SJSA1 (cell line): Measurements from ENCODE around the gene SNAI1. TPM values are rescaled to one million over a fixed set of nuclear protein-coding genes. Genes with fewer than 3 reads are reported as not detected.

Experiments
- DNase-seq, 2 experiments: peaks; one replicate each; pipeline ENCODE4 v3.0.0-alpha.2; 2015 to 2020; ENCODE audit warnings: low spot score in 2 of 2, low read depth in 1 of 2
- H3K27ac ChIP-seq: fragments of 250-450 bp; sonication (Bioruptor Pico); 2 replicates; pipeline ENCODE4 v1.5.1; 2020; ENCODE audit warnings: mild to moderate bottlenecking, moderate library complexity
- H3K27me3 ChIP-seq: fragments of 250-450 bp; sonication (Bioruptor Pico); replicated peaks from 2 replicates; pipeline ENCODE4 v1.5.1; 2020; ENCODE audit warnings: mild to moderate bottlenecking, moderate library complexity
- H3K36me3 ChIP-seq: fragments of 250-450 bp; sonication (Bioruptor Pico); 2 replicates; pipeline ENCODE4 v1.5.1; 2020; ENCODE audit warnings: mild to moderate bottlenecking
- H3K4me1 ChIP-seq: fragments of 250-450 bp; sonication (Bioruptor Pico); replicated peaks from 2 replicates; pipeline ENCODE4 v1.6.1; 2021; ENCODE audit warnings: mild to moderate bottlenecking
- H3K4me3 ChIP-seq: fragments of 250-450 bp; sonication (Bioruptor Pico); 2 replicates; pipeline ENCODE4 v1.5.1; 2020; ENCODE audit warnings: mild to moderate bottlenecking
- H3K9me3 ChIP-seq: fragments of 250-450 bp; sonication (Bioruptor Pico); replicated peaks from 2 replicates; pipeline ENCODE4 v1.5.1; 2020; ENCODE audit warnings: mild to moderate bottlenecking
- total RNA-seq: library from RNA; depleted of rRNA; stranded (reverse); fragments of >200 nt; shearing (Covaris generic); gene quantifications from 2 replicates; pipeline ENCODE4 v1.2.3, GENCODE V29; 2014; rRNA removed

SNAI1 gene
- 11.4 and 24.2 TPM in 2 replicates for total RNA-seq

- Histone ChIP-seq H3K4me3 (peak within 1 kb of the TSS; percentile 88), H3K27ac (peak within 1 kb of the TSS; percentile 38; the same call in 1 of the 2 replicates), H3K4me1 (peaks cover 49% of the 10 kb centered on the region), H3K27me3 (no peaks in the 10 kb centered on the region), H3K9me3 (peaks cover 3% of the 10 kb centered on the region; the same call in 1 of the 2 replicates), H3K36me3 (peaks cover 46% of the 10 kb centered on the region)
- DNase-seq, result peak; percentile 81 to 83
These were observed at the start of gene SNAI1 for GRCh38 chr20:49982346-49983122. TSS of gene SNAI1 (plus strand) at chr20:49982980. CDS start at chr20:49983060, 80 bp downstream.

GRCh38 chr20:49935746-49936152 is 47.0 kb upstream of the SNAI1 start:
- no peak for DNase-seq
- no peaks in the 10 kb centered on the region for H3K27me3 ChIP-seq
- H3K4me3 ChIP-seq, result peak overlapping the region; percentile 90
- H3K4me1 ChIP-seq, result peaks cover 23% of the 10 kb centered on the region
- no peaks in the 10 kb centered on the region for H3K9me3 ChIP-seq
- peak overlapping the region; percentile 12; the same call in 1 of the 2 replicates for H3K27ac ChIP-seq
- H3K36me3 ChIP-seq, result peaks cover 33% of the 10 kb centered on the region

- Histone ChIP-seq H3K27me3 (no peaks in the 10 kb centered on the region), H3K9me3 (no peaks in the 10 kb centered on the region), H3K36me3 (peaks cover 39% of the 10 kb centered on the region), H3K27ac (peak within 1 kb of the TSS; percentile 58), H3K4me1 (peaks cover 23% of the 10 kb centered on the region), H3K4me3 (peak within 1 kb of the TSS; percentile 90)
- peak; percentile 71 to 88 for DNase-seq
These were observed 46.4 kb upstream of the SNAI1 start, which contains the start of gene RNF114 for GRCh38 chr20:49936153-49937026. TSS of gene RNF114 (plus strand) at chr20:49936397. CDS start at chr20:49936413, 16 bp downstream.

GRCh38 chr20:49937027-49937929 is 45.5 kb upstream of the SNAI1 start:
- peaks cover 23% of the 10 kb centered on the region for H3K4me1 ChIP-seq
- no peak for DNase-seq
- peaks cover 48% of the 10 kb centered on the region for H3K36me3 ChIP-seq
- peak overlapping the region; percentile 90 for H3K4me3 ChIP-seq
- no peaks in the 10 kb centered on the region for H3K27me3 ChIP-seq
- peak overlapping the region; percentile 58; the same call in 1 of the 2 replicates for H3K27ac ChIP-seq
- no peaks in the 10 kb centered on the region for H3K9me3 ChIP-seq

GRCh38 chr20:49938173-49939163 is 44.3 kb upstream of the SNAI1 start:
- Histone ChIP-seq H3K36me3 (peaks cover 57% of the 10 kb centered on the region), H3K27ac (no peak overlapping the region), H3K27me3 (no peaks in the 10 kb centered on the region), H3K4me1 (peaks cover 23% of the 10 kb centered on the region), H3K4me3 (no peak overlapping the region; the same call in 1 of the 2 replicates), H3K9me3 (no peaks in the 10 kb centered on the region)
- DNase-seq, result no peak

- H3K4me1 ChIP-seq, result peaks cover 18% of the 10 kb centered on the region
- no peak overlapping the region for H3K27ac ChIP-seq
- H3K36me3 ChIP-seq, result peaks cover 80% of the 10 kb centered on the region
- no peak overlapping the region for H3K4me3 ChIP-seq
- H3K9me3 ChIP-seq, result no peaks in the 10 kb centered on the region
- no peaks in the 10 kb centered on the region for H3K27me3 ChIP-seq
- DNase-seq, result no peak
These were observed 41.3 kb upstream of the SNAI1 start for GRCh38 chr20:49941456-49941855.

GRCh38 chr20:49942303-49942702 is 40.5 kb upstream of the SNAI1 start:
- H3K36me3 ChIP-seq, result peaks cover 79% of the 10 kb centered on the region
- H3K9me3 ChIP-seq, result no peaks in the 10 kb centered on the region
- H3K4me3 ChIP-seq, result no peak overlapping the region

GRCh38 chr20:49942942-49943341 is 39.8 kb upstream of the SNAI1 start:
- Histone ChIP-seq H3K27ac (no peak overlapping the region), H3K9me3 (no peaks in the 10 kb centered on the region), H3K4me1 (peaks cover 18% of the 10 kb centered on the region), H3K36me3 (peaks cover 83% of the 10 kb centered on the region), H3K4me3 (no peak overlapping the region), H3K27me3 (no peaks in the 10 kb centered on the region)
- DNase-seq, result no peak

More at GRCh38 chr20:49942303-49942702, 40.5 kb upstream of the SNAI1 start:
- Histone ChIP-seq H3K27ac (no peak overlapping the region), H3K4me1 (peaks cover 18% of the 10 kb centered on the region), H3K27me3 (no peaks in the 10 kb centered on the region)
- no peak for DNase-seq

- Histone ChIP-seq H3K4me1 (peaks cover 32% of the 10 kb centered on the region), H3K36me3 (peaks cover 78% of the 10 kb centered on the region), H3K27ac (no peak overlapping the region), H3K9me3 (no peaks in the 10 kb centered on the region), H3K27me3 (no peaks in the 10 kb centered on the region), H3K4me3 (no peak overlapping the region)
- DNase-seq, result no peak
These were observed 37.5 kb upstream of the SNAI1 start for GRCh38 chr20:49945306-49945700.

GRCh38 chr20:49945701-49946477 is 36.9 kb upstream of the SNAI1 start:
- Histone ChIP-seq H3K4me1 (peaks cover 38% of the 10 kb centered on the region), H3K27me3 (no peaks in the 10 kb centered on the region), H3K4me3 (no peak overlapping the region), H3K27ac (no peak overlapping the region), H3K36me3 (peaks cover 80% of the 10 kb centered on the region), H3K9me3 (no peaks in the 10 kb centered on the region)
- DNase-seq, result no peak

- Histone ChIP-seq H3K9me3 (no peaks in the 10 kb centered on the region), H3K27me3 (no peaks in the 10 kb centered on the region), H3K27ac (peak overlapping the region; percentile 94), H3K4me1 (peaks cover 49% of the 10 kb centered on the region), H3K4me3 (no peak overlapping the region), H3K36me3 (peaks cover 80% of the 10 kb centered on the region)
- peak; percentile 47 to 60 for DNase-seq
These were observed 34.6 kb upstream of the SNAI1 start for GRCh38 chr20:49948178-49948577.
